SK-N-DZ (cell line): ENCODE measurements around the gene ABCC1. TPM values are rescaled to one million over a fixed set of nuclear protein-coding genes. Genes with fewer than 3 reads are reported as not detected.
"Not testable (repeated sequence)": the region's sequence is repeated elsewhere in the genome, so short reads cannot be mapped to it uniquely, and the experiment has no call there.

ENCODE experiments used
- DNase-seq: peaks from one replicate; pipeline ENCODE4 v3.0.0-alpha.2; 2015; ENCODE audit warnings: low spot score
- polyA plus RNA-seq, 2 experiments: library from polyadenylated mRNA; depleted of rRNA; stranded (reverse); fragments of >200 nt; gene quantifications; 2 replicates each; pipeline ENCODE4 v1.2.3, GENCODE V29; 2014

The ABCC1 gene
- 17.3 and 21.3 TPM in 2 replicates for polyA plus RNA-seq (2014; cell fraction: cytosol; rRNA removed)
- 12.6 and 19.8 TPM in 2 replicates for polyA plus RNA-seq (2014; cell fraction: nucleus; rRNA removed)

DNA sequence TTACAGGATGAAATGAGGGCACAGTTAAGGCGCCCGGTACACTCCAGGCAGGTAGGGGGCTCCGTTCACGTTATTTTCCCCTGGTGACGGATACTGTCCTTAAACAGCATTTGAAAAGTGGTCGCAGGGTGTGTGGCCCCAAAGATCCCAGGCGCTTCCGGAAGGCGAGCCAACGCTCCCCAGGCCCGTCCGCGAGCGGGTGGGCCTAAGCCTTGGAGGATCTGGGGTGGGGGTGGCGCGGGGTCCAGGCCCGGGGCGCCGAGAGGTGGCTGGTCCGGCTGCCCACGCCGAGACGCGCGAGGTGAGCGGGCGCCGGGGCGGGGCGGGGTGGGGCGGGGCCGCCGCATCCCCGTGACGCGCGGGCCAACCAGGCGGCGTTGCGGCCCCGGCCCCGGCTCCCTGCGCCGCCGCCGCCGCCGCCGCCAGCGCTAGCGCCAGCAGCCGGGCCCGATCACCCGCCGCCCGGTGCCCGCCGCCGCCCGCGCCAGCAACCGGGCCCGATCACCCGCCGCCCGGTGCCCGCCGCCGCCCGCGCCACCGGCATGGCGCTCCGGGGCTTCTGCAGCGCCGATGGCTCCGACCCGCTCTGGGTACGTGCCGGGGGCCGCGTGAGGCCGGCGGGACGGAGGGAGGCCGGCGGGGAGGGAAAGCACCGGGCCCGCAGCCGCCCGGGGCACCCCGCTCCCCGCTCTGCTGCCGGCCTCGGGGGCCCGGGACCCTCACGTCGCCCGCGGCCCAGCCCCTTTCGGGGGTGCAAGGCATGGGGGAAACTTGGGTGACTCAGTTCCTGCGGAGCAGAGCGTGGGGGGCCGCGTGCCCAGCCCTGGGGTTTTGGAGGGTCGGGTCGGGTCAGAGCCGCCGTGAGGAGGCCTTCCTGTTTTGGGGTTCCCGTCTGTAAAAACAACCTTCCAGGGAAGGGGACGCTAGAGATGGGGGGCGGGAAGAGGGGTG lies at the start of gene ABCC1:
Gene ABCC1, plus strand, starts transcription at position 407 of the 951 bp plus-strand sequence. Its CDS starts 136 bp downstream, at position 543.
- DNase-seq: peak; percentile 42

DNA sequence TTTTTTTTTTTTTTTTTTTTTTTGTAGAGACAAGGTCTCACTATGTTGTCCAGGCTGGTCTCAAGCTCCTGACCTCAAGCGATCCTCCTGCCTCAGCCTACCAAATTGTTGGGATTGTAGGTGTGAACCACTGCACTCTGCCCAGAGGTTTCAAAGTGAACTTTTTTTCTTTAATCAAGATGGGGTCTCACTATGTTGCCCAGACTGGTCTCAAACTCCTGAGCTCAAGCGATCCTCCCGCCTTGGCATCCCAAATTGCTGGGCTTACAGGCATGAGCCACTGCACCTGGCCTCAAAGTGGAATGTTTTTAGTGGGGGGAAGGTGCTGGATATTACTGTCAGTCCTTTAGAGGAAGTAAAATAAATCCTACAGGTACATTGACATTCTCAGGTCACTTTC lies 49.1 kb upstream of the ABCC1 start:
- no peak for DNase-seq

DNA sequence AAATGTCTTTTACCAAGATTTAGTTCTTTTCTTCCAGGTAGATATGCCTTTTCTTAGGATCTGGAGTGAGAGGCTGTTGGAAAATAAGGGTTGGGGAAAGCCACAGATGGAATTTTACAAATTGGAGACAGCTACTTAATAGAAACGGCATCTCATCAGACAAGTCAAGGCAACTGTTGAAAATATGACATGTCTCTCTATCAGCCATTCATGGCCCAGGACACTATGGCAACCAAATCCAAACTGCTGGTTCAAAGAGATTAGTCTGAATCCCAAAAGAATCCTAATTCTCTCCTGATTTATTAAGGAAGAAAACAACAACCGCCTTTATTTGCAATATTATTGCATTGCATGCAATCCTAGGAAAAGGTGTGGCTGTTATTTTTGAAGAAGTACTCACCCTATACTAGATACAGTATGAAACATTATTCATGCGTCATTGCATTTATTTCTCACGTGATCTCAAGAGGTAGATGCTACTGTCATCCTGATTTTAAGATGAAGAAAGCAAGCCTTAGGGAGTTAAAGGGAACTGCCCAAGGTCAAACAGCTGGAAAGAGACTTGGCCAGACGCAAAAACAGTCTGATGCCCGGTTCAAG lies 48.4 kb upstream of the ABCC1 start:
- DNase-seq: no peak

DNA sequence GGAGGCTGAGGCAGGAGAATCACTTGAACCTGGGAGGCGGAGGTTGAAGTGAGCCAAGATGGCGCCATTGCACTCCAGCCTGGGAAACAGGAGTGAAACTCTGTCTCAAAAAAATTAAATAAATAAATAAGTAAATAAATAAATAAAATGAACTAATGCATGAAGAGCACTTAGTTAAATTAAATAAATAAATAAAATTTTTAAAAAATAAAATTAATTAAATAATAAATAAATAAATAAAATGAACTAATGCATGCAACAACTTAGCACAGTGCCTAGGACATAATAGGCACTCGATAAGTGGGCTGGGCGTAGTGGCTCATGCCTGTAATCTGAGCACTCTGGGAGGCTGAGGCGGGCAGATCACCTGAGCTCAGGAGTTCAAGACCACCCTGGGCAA lies 45.5 kb upstream of the ABCC1 start:
- no peak for DNase-seq

DNA sequence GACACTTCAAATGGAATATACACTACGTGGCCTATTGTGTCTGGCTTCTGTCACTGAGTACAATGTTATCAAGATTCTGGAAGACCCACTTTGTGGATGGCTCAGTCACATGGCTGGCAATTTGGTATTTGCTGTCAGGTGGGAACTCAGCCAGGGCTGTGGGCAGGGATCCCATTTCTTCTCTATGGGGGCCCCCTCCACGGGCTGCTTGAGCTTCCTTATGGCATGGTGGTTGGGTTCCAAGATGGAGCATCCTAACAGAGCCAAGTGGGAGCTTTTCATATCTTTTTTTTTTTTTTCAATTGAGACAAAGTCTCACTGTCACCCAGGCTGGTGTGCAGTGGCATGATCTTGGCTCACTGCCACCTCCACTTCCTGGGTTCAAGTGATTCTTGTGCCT lies 43.0 kb upstream of the ABCC1 start:
- no peak for DNase-seq

DNA sequence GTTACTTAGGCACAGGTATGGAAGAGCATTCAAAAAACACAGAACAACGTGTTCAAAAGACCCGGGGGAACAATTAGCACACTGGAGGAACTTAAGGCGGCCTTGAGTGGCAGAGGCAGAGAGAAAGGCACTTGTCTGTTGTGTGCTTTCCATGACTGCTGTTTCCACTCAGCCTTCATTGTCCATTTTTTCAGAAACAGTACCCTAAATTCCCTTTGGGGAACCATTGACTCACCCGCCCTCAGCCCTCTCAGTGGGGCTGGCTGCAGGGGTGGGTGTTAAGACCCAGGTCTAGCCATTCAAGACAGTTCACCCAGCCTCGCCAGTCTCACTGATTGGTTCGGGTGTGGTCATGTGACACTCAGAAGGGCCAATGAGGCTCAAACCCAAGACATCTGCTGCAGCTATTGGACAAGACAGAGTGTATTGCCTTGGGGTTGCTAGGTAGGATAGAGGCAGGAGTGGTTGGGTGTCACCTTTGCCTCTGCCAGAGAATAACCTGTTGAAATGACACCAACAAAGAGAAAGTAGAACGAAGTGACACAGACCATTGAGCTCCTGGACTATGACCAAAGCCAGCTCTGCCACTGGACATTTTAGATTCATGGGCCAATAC lies 41.4 kb upstream of the ABCC1 start:
- peak; percentile 88 for DNase-seq

DNA sequence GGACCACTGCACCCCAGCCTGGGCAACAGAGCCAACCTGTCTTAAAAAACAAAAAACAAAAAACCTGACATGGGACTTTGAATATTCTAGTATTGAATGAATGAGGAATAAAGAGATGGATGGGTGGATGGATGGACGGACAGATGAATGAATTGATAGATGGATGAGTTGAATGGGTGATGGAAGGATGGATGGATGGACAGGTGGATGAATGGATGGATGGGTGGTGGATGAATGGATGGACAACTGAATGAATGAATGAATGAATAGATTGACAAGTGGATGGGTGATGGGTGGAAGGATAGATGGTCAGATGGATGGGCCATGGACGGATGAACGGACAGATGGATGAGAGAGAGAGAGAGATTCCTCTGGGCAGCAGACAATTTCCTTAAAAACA lies 38.2 kb upstream of the ABCC1 start:
- DNase-seq: no peak

DNA sequence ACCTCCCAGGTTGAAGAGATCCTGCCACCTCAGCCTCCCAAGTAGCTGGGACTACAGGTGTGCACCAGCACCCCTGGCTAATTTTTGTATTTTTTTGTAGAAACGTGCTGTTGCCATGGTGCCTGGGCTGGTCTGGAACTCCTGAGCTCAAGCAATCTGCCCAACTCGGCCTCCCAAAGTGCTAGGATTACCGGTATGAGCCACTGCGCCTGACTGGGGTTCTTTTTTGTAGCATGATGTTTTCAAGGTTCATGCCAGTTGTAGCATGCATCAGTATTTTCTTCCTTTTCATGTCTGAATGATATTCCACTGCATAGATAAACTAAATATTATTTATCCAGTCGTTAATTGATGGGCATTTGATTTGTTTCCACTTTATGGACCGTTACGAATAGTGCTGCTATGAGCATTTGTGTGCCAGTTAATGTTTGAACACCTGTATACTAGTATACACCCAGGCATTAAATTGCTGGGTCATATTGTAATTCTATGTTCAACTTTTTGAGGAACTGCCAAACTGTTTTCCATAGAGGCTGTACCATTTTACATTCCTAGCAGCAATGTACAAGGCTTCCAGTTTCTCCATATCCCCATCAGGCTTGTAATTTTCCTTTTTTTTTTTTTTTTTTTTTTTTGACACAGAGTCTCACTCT lies 36.2 kb upstream of the ABCC1 start:
- no peak for DNase-seq

DNA sequence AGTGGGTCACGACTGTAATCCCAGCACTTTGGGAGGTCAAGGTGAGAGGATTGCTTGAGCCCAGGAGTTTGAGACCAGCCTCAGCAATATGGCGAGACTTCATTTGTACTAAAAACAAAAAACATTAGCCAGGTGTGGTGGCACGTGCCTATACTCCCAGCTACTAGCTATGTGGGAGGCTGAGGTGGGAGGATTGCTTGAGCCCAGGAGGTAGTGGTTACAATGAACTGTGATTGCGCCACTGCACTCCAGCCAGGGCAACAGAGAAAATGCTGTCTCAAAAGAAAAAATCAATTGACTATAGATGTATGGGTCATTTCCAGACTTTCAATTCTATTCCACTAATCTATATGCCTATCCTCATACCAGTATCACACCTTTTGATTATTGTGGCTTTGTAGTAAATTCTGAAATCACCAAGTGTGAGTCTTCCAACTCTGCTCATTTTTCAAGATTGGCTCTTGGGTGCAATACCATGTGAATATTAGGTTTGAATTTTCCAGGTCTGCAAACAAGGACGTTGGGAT lies 33.8 kb upstream of the ABCC1 start:
- DNase-seq: no peak

DNA sequence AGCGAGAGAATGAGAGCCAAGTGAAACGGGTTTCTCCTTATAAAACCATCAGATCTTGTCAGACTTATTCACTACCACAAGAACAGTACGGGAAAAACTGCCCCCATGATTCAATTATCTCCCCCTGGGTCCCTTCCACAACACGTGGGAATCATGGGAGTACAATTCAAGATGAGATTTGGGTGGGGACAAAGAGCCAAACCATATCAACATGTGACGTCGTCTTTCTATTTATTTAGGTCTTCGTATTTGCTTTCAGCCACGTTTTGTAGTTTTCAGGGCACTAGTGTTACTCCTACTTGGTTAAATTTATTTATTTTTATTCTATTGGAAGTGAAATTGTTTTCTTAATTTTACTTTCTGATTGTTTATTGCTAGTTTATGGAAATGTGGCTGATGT lies 33.1 kb upstream of the ABCC1 start:
- DNase-seq: no peak

DNA sequence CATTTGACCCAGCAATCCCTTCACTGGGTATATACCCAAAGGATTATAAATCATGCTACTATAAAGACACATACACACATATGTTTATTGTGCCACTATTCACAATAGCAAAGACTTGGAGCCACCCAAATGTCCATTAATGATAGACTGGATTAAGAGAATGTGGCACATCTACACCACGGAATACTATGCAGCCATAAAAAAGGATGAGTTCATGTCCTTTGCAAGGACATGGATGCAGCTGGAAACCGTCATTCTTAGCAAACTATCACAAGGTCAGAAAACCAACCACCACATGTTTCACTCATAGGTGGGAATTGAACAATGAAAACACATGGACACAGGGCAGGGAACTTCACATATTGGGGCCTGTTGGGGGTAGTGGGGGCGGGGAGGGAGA lies 31.1 kb upstream of the ABCC1 start:
- DNase-seq: not testable (repeated sequence)

DNA sequence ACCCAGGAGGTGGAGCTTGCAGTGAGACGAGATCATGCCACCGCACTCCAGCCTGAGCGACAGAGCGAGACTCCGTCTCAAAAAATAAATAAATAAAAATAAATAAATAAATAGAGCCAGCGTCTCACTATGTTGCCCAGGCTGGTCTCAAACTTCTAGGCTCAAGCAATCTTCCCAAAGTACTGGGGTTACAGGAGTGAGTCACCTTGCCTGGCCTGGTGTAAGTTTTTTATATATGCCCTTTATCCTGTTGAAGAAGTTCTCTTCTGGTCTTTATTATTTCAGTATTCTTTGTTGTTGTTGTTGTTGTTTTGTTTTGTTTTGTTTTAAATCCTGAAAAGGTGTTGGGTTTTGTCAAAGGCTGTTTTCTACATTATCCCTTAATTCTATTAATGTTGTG lies 30.1 kb upstream of the ABCC1 start:
- DNase-seq: no peak

DNA sequence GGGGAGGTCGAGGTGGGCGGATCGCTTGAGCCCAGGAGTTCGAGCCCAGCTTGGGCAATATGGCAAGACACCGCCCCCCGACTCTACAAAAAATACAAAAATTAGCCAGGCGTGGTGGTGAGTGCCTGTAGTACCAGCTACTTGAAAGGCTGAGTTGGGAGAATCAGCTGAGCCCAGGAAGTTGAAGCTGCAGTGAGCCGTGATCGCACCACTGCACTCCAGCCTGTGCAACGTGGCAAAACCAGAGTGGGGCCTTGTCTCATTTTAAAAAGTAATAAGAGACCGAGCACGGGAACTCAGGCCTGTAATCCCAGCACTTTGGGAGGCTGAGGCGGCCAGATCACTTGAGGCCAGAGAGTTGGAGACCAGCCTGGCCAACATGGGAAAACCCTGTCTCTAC lies 24.4 kb upstream of the ABCC1 start:
- no peak for DNase-seq

DNA sequence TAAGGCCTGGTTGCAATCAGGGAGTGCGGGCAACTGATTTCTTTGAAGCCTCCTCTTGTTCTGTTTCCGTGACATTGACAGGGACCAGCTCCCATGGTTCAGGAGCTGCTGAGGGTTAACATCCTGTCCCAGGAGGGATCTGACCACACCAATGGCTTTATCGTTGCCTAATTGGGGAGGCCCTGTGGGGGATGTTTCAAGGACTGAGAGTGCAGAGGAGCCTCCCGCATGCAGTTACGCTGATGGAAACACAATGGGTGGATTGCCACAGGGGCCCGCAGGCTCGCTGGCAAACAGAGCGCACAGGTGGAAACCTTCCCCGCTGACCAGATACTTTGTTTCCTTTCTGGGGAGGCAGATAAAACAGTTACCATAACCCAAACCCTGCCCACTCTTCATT lies 23.8 kb upstream of the ABCC1 start:
- DNase-seq: peak; percentile 79

DNA sequence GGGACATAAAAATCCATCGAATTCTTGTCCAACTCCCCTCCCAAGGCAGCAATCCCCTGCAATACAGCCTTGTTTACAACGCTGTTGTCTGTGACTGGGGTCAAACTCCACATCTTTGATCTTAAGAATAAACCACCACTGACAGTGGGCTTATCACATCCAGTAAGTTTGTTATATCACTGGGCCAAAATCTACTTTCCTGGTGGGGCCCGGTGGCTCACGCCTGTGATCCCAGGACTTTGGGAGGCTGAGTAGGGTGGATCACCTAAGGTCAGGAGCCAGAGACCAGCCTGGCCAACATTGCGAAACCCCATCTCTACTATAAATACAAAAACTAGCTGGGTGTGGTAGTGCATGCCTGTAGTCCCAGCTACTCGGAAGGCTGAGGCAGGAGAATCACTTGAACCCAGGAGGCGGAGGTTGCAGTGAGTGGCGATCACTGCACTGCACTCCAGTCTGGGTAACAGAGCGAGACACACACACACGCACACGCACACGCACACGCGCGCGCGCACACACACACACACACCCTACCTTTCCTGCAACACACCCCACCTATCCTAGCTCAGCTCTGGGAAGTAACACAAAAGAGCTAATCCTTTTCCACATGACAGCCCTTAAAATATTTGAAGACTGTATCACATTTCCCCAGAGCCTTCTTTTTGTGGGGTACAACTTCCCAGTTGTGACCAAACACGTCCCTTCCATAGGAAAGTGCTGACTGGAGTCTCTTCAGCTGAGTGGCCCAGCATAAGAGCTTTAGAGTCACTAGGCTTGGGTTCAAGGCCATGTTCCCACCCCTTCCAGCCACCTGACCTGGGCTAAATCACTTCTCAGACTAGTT lies 20.9 kb upstream of the ABCC1 start:
- no peak for DNase-seq

DNA sequence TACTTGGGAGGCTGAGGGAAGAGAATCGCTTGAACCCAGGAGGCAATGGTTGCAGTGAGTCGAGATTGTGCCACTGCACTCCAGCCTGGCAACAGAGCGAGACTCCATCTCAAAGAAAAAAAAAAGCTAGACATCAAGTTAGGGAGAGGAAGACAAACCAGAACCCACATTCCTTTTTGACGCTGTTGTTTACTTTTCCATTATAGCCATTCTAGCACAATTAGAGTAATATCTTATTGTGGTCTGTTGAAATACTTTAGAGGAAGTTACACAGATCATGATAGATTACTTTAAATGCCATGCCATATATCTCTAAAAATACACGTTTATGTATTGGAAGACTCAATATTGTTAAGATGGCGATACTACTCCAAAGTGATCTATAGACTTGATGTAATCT lies 16.5 kb upstream of the ABCC1 start:
- no peak for DNase-seq

DNA sequence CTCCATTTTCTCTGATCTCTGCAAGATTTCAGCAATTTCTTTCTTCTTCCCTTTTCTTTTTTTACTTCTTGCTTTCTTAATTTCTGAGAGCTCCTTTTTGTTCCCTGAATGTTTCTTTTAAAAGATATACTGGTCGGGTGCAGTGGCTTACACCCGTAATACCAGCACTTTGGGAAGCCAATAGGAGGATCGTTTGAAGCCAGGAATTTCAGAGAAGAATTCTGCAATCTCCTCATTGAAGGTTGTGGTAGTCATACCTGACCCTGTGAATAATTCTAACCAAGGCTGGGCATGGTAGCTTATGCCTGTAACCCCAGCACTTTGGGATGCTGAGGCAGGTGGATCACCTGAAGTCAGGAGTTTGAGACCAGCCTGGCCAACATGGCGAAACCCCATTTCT lies 15.6 kb upstream of the ABCC1 start:
- DNase-seq: no peak

DNA sequence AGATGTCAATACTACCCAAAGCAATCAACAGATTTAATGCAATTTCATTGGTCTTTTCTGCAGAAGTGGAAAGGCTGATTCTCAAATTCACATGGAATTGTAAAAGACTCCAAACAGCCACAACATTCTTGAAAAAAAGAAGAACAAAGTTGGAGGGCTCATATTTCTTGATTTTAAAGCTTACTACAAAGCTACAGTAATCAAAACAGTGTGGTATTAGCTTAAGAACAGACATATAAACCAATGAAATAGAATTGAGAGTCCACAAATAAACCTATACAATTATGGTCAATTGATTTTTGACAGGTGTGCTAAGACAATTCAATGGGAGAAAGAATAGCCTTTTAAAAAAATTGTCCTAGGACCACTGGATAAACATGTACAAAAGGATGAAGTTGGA lies 14.4 kb upstream of the ABCC1 start:
- DNase-seq: no peak

DNA sequence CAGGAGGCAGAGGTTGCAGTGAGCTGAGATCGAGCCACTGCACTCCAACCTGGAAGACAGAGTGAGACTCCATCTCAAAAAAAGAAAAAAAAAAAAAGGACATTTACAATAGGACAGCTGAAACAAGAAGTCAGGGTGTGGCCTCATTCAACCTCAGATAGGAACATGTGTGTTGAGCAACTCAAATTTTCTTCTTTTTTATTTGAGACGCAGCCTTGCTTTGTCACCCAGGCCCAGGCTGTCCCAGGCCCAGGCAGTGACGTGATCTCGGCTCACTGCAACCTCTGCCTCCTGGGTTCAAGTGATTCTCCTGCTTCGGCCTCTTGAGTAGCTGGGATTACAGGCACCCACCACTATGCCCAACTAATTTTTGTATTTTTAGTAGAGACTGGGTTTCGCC lies 12.6 kb upstream of the ABCC1 start:
- DNase-seq: not testable (repeated sequence)

DNA sequence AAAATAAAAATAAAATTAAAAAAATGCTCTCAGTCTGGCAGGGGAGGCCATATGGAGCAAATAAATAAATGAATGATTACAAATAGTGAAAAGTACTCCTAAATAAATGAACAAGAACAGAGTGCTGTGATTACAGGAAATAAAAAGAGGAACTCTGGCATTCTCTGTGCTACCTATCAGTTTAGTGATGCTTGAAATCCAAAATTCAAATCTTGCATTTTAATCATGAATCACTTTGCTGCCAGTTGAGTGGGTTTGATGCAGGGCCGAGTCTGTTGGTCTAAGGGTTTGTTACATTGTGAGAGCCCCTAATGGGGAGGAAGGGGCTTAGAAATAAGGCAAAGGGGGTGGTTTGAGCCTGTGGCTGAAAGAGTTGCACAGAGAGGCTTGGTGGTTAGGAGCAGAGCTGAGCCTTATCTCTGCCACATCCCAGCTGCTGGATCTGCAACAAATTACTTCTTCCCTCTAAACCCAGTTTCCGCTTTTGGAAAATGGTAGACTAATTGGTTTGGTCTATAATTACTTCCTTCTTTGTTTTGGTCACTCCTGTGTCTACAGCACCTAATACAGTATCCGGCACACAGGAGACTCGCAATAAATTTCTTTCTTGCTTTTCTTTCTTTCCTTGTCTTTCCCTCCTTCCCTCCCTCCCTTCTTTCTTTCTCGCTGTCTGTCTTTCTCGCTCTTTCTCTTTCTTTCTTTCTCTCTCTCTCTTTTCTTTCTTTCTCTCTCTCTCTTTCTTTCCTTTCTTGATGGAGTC lies 6.3 kb upstream of the ABCC1 start:
- DNase-seq: peak; percentile 31
